GM18526 (cell line): ENCODE data around the gene GLDN.

Experiments
- POLR2A ChIP-seq: IDR thresholded peaks from 3 replicates; pipeline ENCODE4 v1.6.1; 2011; ENCODE audit not compliant: insufficient read length; ENCODE audit errors: extremely low read depth

GLDN gene

DNA sequence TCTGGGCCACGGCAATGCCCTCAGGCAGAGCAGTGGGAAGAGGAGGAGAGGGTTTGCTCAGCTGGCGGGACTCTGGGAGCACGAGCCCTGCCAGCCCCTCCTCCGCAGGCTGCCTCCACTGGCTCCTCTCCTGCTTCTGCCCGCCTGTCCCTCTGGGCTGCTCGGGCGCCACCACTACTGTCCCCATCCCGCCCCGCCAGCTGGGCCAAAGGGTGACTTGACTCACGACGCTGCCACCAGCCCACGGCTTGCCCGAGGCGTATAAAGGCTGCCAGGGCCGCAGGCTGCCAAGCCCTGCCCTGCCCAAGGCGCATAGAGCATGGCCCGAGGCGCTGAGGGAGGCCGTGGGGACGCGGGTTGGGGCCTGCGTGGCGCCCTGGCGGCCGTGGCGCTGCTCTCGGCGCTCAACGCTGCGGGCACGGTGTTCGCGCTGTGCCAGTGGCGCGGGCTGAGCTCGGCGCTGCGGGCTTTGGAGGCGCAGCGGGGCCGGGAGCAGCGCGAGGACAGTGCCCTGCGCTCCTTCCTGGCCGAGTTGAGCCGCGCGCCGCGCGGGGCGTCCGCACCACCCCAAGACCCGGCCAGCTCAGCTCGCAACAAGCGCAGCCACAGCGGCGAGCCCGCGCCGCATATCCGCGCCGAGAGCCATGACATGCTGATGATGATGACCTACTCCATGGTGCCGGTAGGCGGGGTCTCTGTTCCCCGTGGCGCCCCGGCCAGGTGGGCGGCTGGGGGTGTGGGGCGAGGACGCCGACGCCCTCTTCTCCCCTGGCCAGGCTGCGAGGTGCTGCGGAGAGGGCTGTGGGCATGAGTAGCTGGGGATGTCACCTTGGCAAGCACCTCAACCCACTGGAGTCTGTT is at the start of gene GLDN:
GLDN (plus strand) TSS at position 290 of the 861 bp plus-strand sequence; CDS start at position 320, 30 bp downstream.
- no peak for TF ChIP-seq POLR2A

DNA sequence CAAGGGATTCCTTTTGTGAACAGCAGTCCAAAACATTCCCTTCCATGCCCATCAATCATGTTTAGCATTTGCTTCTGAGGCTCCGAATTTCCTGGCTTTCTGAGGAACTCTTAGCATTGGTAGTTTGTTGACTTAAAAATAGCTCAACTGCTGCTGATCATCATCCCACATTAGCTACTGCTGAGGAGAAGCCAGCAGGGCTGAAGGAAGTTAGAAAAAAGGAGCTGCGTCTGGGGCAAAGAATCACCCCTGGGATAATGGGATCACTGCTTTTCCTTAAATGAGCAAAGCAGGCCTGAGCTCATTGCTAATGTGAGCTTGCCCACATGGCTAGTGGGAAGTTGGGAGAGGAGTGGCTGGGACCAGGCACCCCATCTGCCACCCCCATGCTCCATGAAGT is 42.8 kb upstream of the GLDN start:
- no peak for TF ChIP-seq POLR2A

DNA sequence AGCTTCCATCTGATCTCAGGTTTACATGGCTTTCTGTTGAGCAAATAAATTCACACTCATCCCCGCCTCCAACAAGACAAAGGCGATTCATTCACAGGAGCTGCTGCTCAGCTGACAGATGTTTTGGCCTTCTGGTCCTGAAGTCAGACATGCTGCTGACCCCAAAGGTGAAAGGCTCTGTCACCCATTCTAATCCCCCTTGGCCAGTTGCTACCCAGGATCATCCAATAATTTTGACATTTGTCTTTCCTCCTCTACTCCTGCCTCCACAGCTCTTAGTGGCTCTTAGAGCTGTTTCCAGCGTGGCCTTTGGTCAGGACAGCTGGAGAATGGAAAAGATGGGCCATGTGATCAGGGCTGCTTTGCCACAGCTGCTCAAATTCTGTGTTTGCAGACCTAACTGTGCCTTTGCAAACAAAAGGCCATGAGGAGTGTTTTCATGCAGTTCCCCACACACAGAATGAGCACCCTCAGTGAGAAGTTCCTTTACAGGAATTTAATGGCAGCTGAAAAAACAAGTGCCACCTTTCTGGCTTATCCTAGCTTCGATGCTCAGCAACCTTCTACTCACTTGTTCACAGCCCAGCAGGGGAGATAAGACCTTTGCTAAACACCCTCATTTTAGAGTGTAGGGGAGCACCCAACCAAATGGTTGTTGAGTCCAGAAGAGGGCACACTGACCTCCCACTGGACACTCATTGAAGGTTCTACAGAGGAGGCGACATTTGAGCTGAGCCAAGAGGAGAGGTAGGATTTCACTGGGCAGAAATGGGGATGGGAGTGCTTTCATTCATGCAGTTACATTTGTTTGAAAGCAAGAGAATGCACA is 42.1 kb upstream of the GLDN start:
- TF ChIP-seq POLR2A: no peak

DNA sequence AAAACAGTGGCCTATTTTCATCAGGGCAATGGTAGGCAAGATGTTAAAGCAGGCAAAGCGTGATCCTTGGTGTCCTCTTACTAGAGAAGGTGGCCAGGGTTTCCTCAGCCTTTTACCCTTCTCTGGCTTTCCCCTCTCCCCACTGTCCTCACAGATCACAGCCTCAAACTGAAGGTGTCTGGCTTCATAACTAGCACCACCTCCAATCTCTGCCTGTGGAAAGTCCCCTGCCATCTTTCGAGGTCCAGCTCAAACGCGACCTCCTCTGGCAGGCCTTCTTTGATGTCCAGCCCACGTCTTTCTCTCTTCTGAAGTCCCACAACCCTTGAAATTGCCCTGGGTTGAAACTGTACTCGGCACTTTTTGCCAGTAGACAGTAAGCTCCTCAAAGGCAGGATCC is 39.0 kb upstream of the GLDN start:
- TF ChIP-seq POLR2A: no peak

DNA sequence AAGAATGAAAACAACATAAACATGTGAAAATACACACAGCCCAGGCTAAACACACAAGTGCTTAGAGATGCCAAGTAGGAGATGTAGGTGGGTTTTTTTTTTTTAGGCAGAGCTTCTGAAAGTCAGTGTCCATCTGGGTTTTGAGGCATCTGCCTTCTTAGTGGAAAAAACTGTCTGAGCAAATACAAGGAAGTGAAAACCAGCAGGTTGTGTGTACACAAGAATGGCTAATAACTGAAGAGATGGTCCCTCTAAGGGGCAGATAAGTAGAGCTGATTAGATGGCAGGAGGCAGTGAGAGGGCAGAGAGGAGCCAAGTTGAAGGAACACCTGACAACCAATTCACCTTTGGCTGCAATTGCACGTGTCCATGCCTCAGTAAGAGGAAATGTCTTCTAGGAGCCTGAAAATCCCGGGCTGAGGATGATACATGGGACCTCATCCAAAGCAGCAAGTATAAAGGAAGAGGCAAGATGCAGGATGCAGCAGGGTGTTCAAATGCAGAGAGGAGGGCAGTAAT is 37.9 kb upstream of the GLDN start:
- TF ChIP-seq POLR2A: no peak

DNA sequence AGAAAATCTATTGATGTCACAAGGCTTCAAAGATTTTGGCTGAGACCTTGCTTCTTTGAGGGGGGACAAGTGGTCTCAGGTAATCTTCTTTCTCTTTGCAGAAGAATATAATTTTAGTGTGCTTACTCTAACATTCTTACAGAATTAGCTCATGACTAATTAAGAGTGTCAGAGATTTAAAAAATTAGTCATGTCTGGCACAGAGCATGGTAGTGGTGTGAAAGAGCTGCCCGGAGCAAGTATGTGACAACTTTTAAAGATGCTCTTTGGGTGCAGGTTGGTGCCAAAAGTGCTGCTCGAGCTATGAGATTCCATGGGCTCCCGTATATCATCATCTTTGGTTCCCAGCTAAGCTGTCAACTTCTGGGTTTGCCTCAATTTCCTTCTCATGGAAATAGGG is 34.1 kb upstream of the GLDN start:
- TF ChIP-seq POLR2A: no peak

DNA sequence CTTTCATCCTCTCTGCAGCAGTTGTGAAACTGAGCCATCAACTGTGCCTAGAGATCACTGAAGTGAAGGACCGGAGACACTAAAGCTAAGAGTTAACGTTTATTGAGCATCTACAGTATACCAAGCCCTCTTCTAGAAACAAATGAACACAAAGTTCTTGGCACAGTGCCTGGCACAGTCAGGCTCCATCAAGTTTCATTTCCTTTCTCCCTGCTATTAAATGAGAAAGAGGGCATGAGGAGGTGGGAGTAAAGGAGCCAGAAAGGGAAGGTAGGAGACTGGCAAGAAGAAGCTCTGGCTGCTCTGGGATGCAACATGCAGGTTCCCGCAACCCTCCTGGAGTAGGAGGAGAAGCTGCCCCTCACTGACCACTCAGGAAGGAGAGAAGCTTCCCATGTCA is 33.6 kb upstream of the GLDN start:
- TF ChIP-seq POLR2A: no peak

DNA sequence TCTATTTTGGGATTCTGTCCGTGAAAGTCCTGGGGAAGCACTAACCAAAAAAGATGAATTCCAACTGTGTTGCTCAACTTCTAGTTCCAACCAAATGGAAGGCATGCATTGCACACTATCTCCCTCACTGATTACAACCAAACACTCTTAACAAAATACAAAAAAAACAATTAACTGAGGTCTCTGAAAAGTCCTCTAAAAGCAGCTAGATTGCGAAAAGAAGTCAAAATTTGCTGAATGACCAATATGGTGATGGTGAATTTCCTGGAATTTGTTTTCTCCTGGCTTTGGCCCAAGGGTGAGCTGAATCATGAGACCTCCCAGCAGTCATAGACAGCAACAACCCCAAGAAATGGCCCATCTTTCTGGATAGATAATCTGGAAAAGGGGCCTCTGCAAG is 31.4 kb upstream of the GLDN start:
- no peak for TF ChIP-seq POLR2A

DNA sequence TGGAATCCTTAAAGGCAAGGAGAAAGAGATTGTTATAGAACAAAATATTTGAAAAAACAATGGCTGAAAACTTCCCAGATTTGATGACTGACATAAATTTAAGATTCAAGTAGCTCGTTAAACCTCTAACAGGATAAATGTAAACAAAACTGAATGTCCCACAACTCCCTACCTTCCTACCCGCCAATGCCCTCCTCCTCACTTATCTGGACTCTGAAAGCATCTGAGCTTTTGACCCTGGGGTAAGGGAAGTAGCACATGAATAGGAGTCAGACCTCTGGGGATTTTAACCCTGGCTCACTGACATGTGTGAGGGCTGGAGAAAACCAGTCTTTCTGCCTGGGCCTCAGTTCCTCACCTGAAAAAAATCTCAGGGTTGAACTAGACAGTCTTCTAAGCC is 29.9 kb upstream of the GLDN start:
- no peak for TF ChIP-seq POLR2A

DNA sequence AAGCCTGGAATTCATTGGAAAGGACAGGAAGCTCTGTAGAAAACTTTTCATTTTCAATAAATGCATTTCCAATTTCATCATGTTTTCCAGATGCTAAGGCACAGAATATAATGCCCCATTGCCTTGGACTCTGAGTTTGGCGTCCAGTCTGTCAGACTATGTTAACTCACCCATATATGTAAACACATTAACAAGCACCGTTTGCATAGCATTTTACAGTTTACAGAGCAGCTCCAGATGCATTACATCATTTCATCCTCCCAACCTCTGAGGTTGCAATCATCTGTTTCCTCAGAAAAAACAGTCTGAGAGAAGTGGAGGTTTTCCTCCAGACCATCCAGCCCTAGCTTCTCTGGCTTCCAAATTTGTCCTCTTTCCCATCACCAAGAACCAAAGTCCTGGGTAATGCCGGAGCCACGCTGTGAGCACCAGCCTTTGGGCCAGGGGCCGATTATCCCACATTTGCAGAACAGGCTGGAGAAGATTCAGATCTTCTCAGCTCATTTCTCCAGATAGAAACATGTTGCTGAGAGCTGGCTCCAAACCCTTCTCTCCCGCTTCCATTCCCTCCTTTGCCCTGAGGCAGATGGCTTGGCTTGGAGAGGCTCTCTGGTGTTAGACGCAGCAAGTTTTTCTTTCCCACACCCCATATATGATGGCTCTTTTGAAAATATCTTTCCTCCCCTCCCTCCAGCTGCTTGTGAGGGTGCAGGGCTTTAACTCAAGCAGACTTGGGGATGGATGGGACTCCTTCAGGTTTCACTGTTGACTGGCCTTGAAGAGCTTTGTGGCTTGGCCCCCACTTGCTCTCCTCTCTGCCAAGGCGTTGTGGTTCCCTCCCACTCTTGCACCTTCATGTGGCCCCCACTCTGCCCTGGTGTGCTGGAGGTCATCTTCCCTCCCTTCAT is 29.0 kb upstream of the GLDN start:
- TF ChIP-seq POLR2A: no peak

DNA sequence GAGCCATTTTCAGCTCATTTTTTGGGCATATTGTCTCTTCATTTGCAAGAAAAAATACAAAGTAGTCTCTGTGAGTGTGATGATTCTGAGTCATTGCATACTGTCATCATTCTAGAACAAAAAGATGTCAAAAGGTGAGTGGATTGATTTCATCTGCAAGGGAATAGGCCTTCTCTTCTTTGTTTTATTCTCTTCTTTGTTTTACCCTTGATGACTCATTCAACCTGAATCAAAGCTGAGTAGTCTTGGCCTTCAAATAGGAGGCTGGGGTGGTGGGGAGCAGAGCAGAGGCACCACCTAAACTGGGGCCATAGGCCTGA is 28.4 kb upstream of the GLDN start:
- no peak for TF ChIP-seq POLR2A

DNA sequence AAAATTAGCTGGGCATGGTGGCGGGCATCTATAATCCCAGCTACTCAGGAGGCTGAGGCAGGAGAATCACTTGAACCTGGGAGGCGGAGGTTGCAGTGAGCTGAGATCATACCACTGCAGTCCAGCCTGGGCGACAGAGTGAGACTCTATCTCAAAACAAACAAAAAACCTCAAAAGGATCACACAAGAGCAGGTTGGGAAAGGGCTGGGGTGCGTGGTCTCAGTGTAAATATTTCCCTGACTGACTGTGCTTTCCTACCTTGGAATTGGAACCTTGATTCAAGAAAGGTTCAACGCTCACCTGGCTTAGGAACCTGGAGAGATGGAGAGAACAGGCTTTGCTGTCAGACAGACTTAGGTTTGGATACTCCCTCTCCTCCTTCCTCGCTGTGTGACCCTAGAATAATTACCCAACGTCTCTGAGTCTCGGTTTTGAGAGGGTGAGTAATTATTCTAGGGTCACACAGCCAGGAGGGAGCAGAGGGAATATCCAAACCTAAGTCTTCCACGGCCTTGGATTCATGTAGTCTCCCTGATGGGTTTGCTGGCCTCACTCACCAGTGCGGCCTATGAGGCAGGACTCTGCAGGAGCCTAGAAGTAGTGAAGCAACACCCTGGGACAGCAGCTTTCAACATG is 27.7 kb upstream of the GLDN start:
- TF ChIP-seq POLR2A: no peak

DNA sequence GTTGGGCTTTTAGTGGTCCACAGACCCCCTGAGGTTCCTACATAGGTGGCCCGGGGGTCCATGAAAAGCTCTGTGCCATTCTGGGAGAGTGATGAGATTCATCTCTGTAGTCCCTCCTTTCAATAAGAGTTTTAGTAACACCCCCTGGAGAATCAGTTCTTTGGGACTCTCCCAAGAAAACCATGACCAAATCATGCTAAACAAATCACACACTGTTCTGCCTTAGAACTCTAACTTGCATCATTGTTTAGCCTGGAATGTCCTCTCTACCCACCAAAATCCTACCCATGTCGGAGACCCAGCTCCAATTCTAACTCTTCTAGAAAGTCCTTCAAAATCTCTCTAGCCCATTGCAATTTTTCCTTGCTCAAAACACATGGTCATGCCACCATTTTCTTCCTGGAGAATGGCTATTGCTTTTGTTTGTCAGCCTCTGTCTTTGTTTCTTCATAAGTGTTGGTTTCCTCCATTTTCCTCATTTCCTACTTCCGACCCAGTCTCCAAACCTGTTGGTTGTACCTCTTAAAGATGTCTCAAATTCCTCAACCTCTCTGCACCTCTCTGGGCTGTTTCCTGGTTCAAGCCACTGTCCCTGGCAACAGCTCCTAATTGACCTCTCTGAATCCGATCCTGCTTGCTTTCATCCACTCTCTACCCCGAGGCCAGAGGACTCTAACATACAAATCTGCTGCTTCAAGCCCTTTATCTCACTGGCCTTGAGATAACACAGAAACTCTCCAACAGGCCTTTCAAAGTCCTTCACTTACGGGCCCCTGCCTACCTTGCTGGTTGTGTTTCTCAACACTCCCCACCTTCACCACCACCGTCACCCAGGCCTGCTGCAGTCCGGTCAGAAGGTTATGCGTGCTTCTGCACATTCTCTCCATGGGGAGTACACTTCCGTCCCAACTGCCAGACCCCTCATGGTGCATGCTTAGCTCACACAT is 26.8 kb upstream of the GLDN start:
- TF ChIP-seq POLR2A: no peak

DNA sequence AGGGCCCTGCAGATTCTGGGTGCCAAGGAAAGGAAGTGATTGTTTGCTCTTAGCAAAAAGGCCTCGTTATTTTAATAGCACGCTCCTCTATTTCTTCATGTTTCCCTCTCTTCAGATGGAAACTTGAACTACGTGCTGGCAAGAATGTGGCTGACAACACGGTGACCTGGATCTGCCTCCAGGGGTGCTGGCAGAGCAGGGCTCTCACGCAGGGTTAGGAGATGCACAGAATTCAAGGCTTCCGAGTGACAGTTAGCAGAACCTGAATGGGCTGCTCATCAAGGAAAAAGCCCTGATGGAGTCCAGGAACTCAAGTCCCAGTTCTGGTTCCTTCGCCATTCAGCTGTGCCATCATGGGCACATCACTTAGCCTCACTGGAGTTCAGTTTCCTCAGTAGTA is 25.7 kb upstream of the GLDN start:
- no peak for TF ChIP-seq POLR2A
